ENCODE data around the gene ARHGAP15. TPM values are rescaled to one million over a fixed set of nuclear protein-coding genes. Genes with fewer than 3 reads are reported as not detected.

Gene ARHGAP15
- total RNA-seq, 2 experiments from 2014 or later = 141 TPM

DNA sequence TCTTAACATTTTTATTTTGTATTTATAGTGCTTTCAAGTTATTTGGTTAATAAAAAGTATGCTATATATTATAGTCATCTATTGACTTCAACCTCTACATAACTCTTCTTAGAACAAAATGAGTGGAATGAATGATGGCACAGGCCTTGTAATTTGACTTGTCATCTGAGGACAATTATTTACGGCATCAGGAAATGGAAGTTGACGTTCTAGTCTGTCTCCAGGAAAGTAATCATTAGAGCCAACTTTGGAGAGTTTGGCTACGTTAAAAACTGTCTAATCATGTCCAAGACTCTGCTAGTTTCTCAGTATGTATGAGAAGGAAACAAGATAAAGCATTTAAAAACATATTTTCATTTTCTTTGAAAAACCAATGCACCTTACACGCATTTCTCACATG is 353.6 kb downstream of the ARHGAP15 start:
- Mint-ChIP-seq H3K9me3 (no peaks in the 10 kb centered on the region), H3K27me3 (no peaks in the 10 kb centered on the region), H3K4me1 (peaks cover 6% of the 10 kb centered on the region), H3K27ac (no peak overlapping the region), H3K36me3 (peaks cover 16% of the 10 kb centered on the region), H3K4me3 (no peak overlapping the region)
- POLR2A ChIA-PET = no interaction called here
- ATAC-seq (ENCODE audit: low read depth) (no peak), DNase-seq (no peak)

DNA sequence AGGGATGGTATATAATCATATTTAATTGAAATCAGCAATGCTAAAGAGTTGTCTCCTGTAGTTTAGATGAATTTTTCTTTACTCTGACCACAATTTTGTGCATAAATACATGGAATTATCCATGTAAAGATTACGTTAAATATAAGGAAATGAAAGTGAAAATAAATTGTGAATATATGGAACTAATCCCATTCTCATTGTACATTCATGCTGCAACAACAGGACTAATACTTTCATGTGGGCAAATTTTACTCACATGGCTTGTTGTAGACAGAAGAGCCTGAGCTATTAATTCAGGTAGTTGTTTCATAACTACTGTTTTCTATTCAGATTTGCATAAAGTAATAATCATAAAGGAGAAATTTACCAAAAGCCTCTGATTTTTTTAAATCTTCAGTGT is 357.8 kb downstream of the ARHGAP15 start:
- Mint-ChIP-seq H3K27ac (no peak overlapping the region), H3K27me3 (no peaks in the 10 kb centered on the region), H3K4me1 (peaks cover 4% of the 10 kb centered on the region), H3K36me3 (peaks cover 32% of the 10 kb centered on the region), H3K9me3 (peaks cover under 1% of the 10 kb centered on the region), H3K4me3 (no peak overlapping the region)
- no peak for ATAC-seq (ENCODE audit: low read depth)
- POLR2A ChIA-PET = no interaction called here
- no peak for DNase-seq

DNA sequence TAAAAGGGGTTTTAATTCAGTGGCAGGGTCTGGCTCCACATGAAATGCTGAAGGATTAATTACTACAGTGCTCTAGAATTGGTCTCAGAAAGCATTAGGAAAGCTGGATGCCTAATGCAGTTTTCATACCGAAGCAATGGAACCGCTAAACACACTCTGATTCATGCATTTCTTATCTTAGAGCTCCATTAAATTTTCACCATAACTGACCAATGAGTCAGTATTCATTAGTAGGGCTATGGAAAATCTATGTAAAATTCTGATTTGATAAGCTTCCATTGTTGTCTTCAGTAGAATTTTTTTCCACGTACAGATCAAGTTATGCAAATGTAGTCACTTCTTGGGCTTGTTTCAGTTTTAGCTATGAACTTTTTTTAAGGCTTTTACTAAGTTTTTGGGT is 359.9 kb downstream of the ARHGAP15 start:
- ATAC-seq (ENCODE audit: low read depth) = no peak
- Mint-ChIP-seq H3K27ac (no peak overlapping the region), H3K36me3 (peaks cover 51% of the 10 kb centered on the region), H3K27me3 (no peaks in the 10 kb centered on the region), H3K4me1 (peaks cover 4% of the 10 kb centered on the region), H3K9me3 (peaks cover 11% of the 10 kb centered on the region), H3K4me3 (no peak overlapping the region)
- POLR2A ChIA-PET = no interaction called here
- no peak for DNase-seq

DNA sequence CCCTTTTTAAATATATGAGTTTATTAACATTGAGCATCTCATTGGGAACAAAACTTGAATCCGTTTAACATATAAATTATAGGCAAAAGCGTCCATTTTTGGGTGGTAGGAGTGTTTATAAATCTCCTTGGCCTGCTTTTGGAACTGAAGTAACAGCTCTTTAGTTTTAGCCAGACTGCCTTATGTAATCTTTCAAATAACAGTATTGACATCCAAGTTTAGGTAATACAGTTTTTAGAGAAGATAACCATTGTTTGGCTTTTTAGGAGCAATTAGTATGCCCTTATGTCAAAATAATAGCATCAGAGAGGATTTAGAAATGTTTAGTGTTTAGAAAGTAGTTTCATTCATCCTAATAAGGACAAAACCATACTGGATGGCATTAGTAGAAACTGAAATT is 361.9 kb downstream of the ARHGAP15 start:
- ATAC-seq (ENCODE audit: low read depth) (no peak), DNase-seq (no peak)
- POLR2A ChIA-PET = no interaction called here
- Mint-ChIP-seq H3K27me3 (no peaks in the 10 kb centered on the region), H3K4me3 (no peak overlapping the region), H3K27ac (no peak overlapping the region), H3K9me3 (peaks cover 11% of the 10 kb centered on the region), H3K36me3 (peaks cover 62% of the 10 kb centered on the region), H3K4me1 (peaks cover 4% of the 10 kb centered on the region)

DNA sequence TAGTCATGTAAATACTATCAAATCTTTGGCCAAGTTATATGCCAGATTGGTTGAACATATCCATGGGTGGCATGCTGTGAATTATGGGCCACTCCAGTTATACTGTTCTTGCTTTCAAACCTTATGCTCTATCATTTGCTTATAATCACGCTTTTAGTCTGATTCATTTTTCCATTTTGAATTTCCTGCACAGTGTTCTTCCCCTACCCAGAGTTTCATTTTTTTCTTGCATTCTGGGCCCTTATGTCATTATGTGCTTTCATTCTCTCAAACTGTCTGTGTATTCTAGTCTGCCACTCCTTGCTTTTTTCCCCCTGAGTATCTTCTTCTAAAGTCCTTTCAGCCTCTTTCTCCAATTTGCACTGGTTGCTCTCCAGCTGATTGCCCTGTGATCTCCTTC is 364.1 kb downstream of the ARHGAP15 start:
- Mint-ChIP-seq H3K36me3 (peaks cover 51% of the 10 kb centered on the region), H3K9me3 (peaks cover 11% of the 10 kb centered on the region), H3K4me1 (no peaks in the 10 kb centered on the region), H3K27me3 (no peaks in the 10 kb centered on the region), H3K4me3 (no peak overlapping the region), H3K27ac (no peak overlapping the region)
- DNase-seq (no peak), ATAC-seq (ENCODE audit: low read depth) (no peak)
- POLR2A ChIA-PET = no interaction called here

DNA sequence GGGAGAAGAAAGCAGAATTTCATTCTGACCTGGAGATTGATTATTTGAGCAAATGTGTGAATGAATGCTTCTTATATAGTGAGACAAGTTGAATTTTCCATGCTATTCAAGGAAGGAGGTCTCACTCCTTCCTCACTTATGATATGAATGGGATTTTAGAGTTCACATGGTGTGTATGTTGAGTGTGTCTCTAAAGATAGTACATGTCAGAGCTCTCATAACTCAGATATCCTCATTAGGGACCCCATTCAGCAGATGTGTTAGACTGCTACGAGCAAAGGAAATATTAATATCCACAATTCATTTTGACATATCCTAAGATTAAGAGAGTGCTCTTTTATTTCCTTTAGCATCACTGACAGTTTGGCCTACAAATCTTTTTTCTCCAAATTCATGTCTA is 368.5 kb downstream of the ARHGAP15 start:
- H3K4me3 Mint-ChIP-seq = no peak overlapping the region
- POLR2A ChIA-PET = no interaction called here
- DNase-seq (no peak), ATAC-seq (ENCODE audit: low read depth) (no peak)
- no peaks in the 10 kb centered on the region for H3K4me1 Mint-ChIP-seq
- no peaks in the 10 kb centered on the region for H3K27me3 Mint-ChIP-seq
- H3K9me3 Mint-ChIP-seq = peaks cover 9% of the 10 kb centered on the region
- no peak overlapping the region for H3K27ac Mint-ChIP-seq
- H3K36me3 Mint-ChIP-seq = peaks cover 50% of the 10 kb centered on the region

DNA sequence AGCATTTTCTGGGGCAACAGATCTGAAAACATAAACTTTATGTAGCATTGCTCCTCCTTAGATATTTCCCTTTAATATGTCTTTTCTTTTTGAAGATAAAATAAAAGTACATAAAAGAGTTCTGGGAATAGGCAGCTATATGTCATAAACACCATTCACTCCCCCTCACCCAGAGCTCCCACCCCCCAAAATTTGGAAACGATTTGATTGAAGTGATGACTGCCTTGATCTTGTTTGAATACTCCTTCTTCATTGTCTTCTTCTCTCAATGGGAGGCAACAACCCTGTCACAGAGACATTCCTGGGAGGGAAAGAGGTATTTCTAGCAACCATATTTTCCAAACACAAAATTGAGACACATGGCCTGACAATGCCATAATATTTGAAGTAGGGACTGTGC is 369.3 kb downstream of the ARHGAP15 start:
- H3K27ac Mint-ChIP-seq = no peak overlapping the region
- H3K36me3 Mint-ChIP-seq = peaks cover 47% of the 10 kb centered on the region
- DNase-seq (no peak), ATAC-seq (ENCODE audit: low read depth) (no peak)
- H3K9me3 Mint-ChIP-seq = peaks cover 3% of the 10 kb centered on the region
- POLR2A ChIA-PET = no interaction called here
- no peaks in the 10 kb centered on the region for H3K4me1 Mint-ChIP-seq
- no peak overlapping the region for H3K4me3 Mint-ChIP-seq
- H3K27me3 Mint-ChIP-seq = no peaks in the 10 kb centered on the region

DNA sequence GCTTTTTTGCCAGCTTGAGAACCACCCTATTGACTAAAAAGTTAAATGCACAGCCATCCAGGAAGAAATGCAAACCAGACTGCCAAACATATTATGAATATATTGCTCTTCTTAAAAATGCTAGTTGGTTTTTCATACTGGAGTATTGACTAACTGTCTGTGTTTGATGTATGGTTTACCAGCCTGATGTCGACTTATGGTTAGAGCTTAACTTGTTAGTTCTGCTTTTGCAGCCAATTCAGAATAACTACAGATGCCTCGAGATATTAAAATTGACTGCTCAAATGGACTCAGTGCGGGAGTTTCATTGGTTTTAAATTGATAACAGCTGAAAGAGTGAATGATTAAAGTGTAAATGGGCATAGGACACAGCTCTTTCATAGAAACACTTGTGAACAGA is 369.8 kb downstream of the ARHGAP15 start:
- POLR2A ChIA-PET = no interaction called here
- no peaks in the 10 kb centered on the region for H3K9me3 Mint-ChIP-seq
- no peaks in the 10 kb centered on the region for H3K27me3 Mint-ChIP-seq
- H3K36me3 Mint-ChIP-seq = peaks cover 46% of the 10 kb centered on the region
- H3K4me3 Mint-ChIP-seq = no peak overlapping the region
- no peak for DNase-seq
- no peak overlapping the region for H3K27ac Mint-ChIP-seq
- no peaks in the 10 kb centered on the region for H3K4me1 Mint-ChIP-seq
- ATAC-seq (ENCODE audit: low read depth) = no peak

DNA sequence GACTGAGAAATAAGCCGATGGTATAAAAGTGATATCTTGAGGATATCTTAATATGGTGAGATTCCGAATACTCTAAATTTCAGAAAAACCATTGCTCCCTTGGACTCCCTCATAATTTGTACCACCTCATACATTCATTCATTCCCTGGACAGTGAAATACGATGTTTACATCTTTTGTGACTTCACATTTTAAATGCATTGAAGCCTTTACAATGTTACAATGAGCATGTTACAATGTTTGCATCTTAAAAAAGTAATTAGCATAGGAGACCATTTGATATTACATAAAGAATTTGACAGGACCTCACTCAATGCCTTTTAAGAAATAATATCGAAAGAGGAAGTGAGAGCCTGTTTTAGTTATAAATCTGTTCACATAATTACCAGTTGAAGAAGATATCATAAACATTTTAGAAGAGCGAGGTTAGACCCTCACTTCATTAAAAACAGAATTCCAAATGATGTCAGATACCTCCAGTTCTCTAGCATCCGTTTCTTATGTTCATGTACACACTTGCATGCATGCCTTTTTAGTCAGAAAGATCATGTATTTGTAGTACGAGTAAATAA is 372.0 kb downstream of the ARHGAP15 start:
- POLR2A ChIA-PET = no interaction called here
- H3K9me3 Mint-ChIP-seq = no peaks in the 10 kb centered on the region
- no peaks in the 10 kb centered on the region for H3K27me3 Mint-ChIP-seq
- no peak overlapping the region for H3K27ac Mint-ChIP-seq
- H3K4me1 Mint-ChIP-seq = peaks cover 2% of the 10 kb centered on the region
- DNase-seq (no peak), ATAC-seq (ENCODE audit: low read depth) (no peak)
- no peak overlapping the region for H3K4me3 Mint-ChIP-seq
- H3K36me3 Mint-ChIP-seq = peaks cover 45% of the 10 kb centered on the region

DNA sequence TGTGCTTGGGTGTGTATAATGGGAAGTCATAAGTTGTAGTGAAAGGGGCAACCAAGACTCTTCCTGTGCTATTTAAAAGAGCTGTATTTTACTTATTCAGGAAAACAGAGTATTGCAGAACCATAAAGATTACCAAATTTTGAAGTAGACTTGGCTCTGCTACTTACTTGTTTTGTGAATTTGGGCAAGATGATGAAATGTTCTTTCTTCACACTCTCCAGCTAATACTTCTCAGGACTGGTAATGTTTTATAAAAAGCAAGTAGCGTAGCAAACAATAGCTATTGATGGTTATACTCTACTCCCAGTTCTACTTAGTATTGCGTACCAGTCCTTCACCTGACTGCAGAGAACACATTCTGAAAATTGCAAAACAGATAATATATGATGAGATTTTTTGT is 374.1 kb downstream of the ARHGAP15 start:
- POLR2A ChIA-PET = no interaction called here
- H3K9me3 Mint-ChIP-seq = no peaks in the 10 kb centered on the region
- H3K27me3 Mint-ChIP-seq = no peaks in the 10 kb centered on the region
- H3K27ac Mint-ChIP-seq = no peak overlapping the region
- ATAC-seq (ENCODE audit: low read depth) (no peak), DNase-seq (no peak)
- H3K4me1 Mint-ChIP-seq = peaks cover 2% of the 10 kb centered on the region
- peaks cover 53% of the 10 kb centered on the region for H3K36me3 Mint-ChIP-seq
- H3K4me3 Mint-ChIP-seq = no peak overlapping the region

DNA sequence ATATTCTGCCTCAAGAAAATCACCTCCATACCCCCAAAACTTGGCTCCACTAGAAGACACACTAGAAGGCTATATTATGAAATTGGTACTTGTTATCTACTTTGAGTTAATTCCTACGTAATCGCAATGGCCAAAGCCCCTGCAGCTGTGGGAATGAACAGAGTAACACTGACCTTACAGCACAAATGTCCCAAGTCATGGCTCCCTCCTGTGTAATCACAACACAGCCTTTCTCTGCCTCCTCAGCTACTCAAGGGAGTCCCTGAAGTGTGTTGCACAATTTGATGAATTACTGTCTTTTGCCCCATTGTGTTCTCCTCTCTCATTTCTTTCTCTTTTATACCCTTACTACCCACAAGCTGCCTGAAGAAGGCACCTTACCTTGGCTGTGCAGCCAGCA is 375.2 kb downstream of the ARHGAP15 start:
- no peaks in the 10 kb centered on the region for H3K27me3 Mint-ChIP-seq
- DNase-seq = no peak
- peaks cover 47% of the 10 kb centered on the region for H3K36me3 Mint-ChIP-seq
- ATAC-seq (ENCODE audit: low read depth) = no peak
- no peaks in the 10 kb centered on the region for H3K9me3 Mint-ChIP-seq
- no peak overlapping the region for H3K4me3 Mint-ChIP-seq
- H3K4me1 Mint-ChIP-seq = peaks cover 2% of the 10 kb centered on the region
- peak overlapping the region; percentile 3 for H3K27ac Mint-ChIP-seq
- POLR2A ChIA-PET = no interaction called here

DNA sequence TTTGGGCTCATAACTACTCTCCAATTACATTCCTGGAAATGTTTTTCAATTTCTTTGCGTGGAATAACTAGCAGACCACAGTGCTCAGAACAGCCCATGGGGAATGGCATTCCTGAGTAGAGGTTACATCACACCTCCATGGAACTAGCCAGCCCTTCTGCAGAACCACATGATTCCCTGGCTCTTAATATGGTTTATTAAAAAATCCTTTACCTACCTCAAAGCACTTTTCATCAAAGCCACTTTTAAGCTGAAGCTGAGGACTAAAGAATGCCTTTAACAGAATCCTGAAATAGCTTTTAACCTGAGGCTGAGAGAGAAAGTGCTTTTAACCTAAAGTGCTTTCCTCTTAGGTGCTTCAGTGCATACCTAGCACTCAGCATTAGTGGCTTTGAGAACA is 376.3 kb downstream of the ARHGAP15 start:
- POLR2A ChIA-PET = no interaction called here
- no peak for ATAC-seq (ENCODE audit: low read depth)
- Mint-ChIP-seq H3K9me3 (no peaks in the 10 kb centered on the region), H3K36me3 (peaks cover 50% of the 10 kb centered on the region), H3K4me1 (peaks cover 2% of the 10 kb centered on the region), H3K4me3 (no peak overlapping the region), H3K27me3 (no peaks in the 10 kb centered on the region), H3K27ac (no peak overlapping the region)
- no peak for DNase-seq

DNA sequence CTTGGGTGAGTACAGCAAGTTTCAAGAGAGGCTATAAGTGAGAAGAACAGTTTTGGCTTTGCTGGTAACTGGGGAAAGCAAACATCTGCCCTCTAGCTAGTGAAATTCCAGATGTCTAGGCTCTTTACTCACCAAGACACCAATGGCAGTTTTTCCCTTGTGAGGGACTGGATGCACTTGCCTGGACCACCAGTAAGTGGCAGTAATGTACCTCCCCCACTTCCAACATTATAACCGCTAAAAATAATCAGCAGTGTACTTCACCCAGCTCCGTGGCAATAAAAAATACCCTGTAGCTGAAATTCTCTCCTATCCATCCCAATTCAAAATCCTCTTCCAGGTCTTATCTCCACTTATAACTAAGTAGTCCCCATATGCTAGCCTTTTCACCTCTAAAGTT is 383.9 kb downstream of the ARHGAP15 start:
- no peak for ATAC-seq (ENCODE audit: low read depth)
- DNase-seq = no peak
- Mint-ChIP-seq H3K4me3 (no peak overlapping the region), H3K27me3 (no peaks in the 10 kb centered on the region), H3K27ac (no peak overlapping the region), H3K36me3 (peaks cover 53% of the 10 kb centered on the region), H3K4me1 (peaks cover 3% of the 10 kb centered on the region), H3K9me3 (no peaks in the 10 kb centered on the region)
- POLR2A ChIA-PET = no interaction called here

DNA sequence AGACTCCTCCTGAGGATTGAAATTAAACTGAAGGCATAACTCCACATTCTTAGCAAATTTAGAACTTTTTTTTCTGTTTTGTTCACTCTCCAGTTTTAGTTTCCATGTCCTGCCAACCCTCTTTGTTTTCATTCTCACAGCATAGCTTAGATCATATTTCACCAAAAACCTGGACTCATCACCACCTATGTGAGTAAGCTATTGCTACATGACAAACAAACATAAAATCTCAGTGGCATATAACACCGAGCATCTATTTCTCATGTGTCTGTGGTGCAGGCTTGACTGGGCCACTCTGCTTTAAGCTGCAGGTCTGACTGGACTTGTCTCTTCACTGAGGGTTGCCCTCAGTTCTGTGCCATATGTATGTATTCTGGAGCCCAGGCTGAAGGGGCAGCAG is 385.2 kb downstream of the ARHGAP15 start:
- no peaks in the 10 kb centered on the region for H3K9me3 Mint-ChIP-seq
- H3K27me3 Mint-ChIP-seq = no peaks in the 10 kb centered on the region
- no peak overlapping the region for H3K4me3 Mint-ChIP-seq
- DNase-seq (no peak), ATAC-seq (ENCODE audit: low read depth) (no peak)
- peaks cover 60% of the 10 kb centered on the region for H3K36me3 Mint-ChIP-seq
- peaks cover 3% of the 10 kb centered on the region for H3K4me1 Mint-ChIP-seq
- H3K27ac Mint-ChIP-seq = no peak overlapping the region
- POLR2A ChIA-PET = no interaction called here

DNA sequence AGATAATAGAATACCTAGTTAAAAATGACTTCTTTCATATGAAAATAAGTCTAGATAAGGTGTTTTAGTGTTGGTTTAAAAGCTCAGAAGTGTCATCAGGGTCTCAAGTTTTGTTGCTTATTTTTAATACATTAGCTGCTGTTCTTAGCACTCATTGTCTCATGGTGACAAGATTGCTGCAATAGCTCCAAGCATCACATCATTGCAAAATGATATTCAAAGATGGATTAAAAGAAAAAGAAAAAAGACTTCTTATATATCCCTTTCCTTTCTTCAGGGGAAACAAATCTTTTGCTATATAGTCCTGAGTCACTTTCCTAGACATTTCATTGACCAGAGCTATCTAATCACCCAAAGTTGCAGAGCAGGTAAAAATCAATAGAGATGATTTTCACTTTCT is 386.1 kb downstream of the ARHGAP15 start:
- Mint-ChIP-seq H3K27ac (no peak overlapping the region), H3K27me3 (no peaks in the 10 kb centered on the region), H3K9me3 (no peaks in the 10 kb centered on the region), H3K36me3 (peaks cover 66% of the 10 kb centered on the region), H3K4me1 (peaks cover 3% of the 10 kb centered on the region), H3K4me3 (no peak overlapping the region)
- ATAC-seq (ENCODE audit: low read depth) = no peak
- POLR2A ChIA-PET = no interaction called here
- DNase-seq = no peak
